CD4-positive, alpha-beta T cell (primary cell): Measurements from ENCODE around the gene CSTB. TPM values are rescaled to one million over a fixed set of nuclear protein-coding genes. Genes with fewer than 3 reads are reported as not detected.

ENCODE experiments used
- ATAC-seq: fragments of 200-7000 bp; cut with Tn5 transposase; one replicate; pipeline ENCODE4 v1.10.0; 2022; ENCODE audit warnings: mild to moderate bottlenecking; ENCODE audit not compliant: poor library complexity
- CTCF ChIA-PET: fragments of 350-600 bp; sonication (Branson Sonifier 250); formaldehyde crosslinking; loops from one replicate; lab custom pipeline; 2021; ENCODE audit warnings: antibody characterized with exemption, inconsistent platforms; lab: Charles Lee
- POLR2A ChIA-PET: fragments of 350-600 bp; sonication (Branson Sonifier 250); formaldehyde crosslinking; loops from one replicate; lab custom pipeline; 2021; ENCODE audit warnings: antibody characterized with exemption, inconsistent platforms; lab: Charles Lee
- DNase-seq, 14 experiments: peaks; one replicate each; pipeline ENCODE4 v3.0.0-alpha.2; 2013 to 2020; ENCODE audit warnings: mixed read lengths in 2 of 14
- H3K27ac ChIP-seq, 2 donors: one replicate each; pipeline versions ENCODE4 v1.5.1 to v1.7.0; 2013; ENCODE audit warnings: low read length in 2 of 2, low read depth in 1 of 2, mild to moderate bottlenecking in 1 of 2
- H3K27me3 ChIP-seq, 2 experiments: 1 replicate in 1 of 2; 2 replicates in 1 of 2; pipeline versions ENCODE4 v1.6.1 to v1.7.0; 2013; ENCODE audit warnings: low read length in 2 of 2, control low read depth in 1 of 2, mild to moderate bottlenecking in 1 of 2, moderate library complexity in 1 of 2; ENCODE audit not compliant: insufficient read depth in 2 of 2, control insufficient read depth in 1 of 2
- H3K36me3 ChIP-seq: one replicate; pipeline ENCODE4 v1.6.1; 2013; ENCODE audit warnings: low read length, control low read depth; ENCODE audit not compliant: insufficient read depth
- H3K4me1 ChIP-seq: one replicate; pipeline ENCODE4 v1.6.1; 2013; ENCODE audit warnings: low read length, control low read depth; ENCODE audit not compliant: insufficient read depth
- H3K4me3 ChIP-seq: one replicate; pipeline ENCODE4 v1.5.1; 2013; ENCODE audit warnings: mild to moderate bottlenecking, low read length, moderate library complexity
- H3K9me3 ChIP-seq, 2 experiments: 1 replicate in 1 of 2; 2 replicates in 1 of 2; pipeline versions ENCODE4 v1.6.1 to v1.7.0; 2013; ENCODE audit warnings: low read length in 2 of 2, mild to moderate bottlenecking in 2 of 2, control low read depth in 1 of 2, moderate library complexity in 1 of 2; ENCODE audit not compliant: control insufficient read depth in 1 of 2, insufficient read depth in 1 of 2
- H3K27ac Mint-ChIP-seq: one replicate; pipeline ENCODE4 v1.8.0; 2020; ENCODE audit warnings: mixed read lengths
- H3K27me3 Mint-ChIP-seq: one replicate; pipeline ENCODE4 v1.8.0; 2021; ENCODE audit warnings: mixed read lengths
- H3K36me3 Mint-ChIP-seq: one replicate; pipeline ENCODE4 v1.8.0; 2021; ENCODE audit warnings: low read depth, mixed read lengths
- H3K4me1 Mint-ChIP-seq: one replicate; pipeline ENCODE4 v1.8.0; 2021; ENCODE audit warnings: low read depth, mixed read lengths
- H3K4me3 Mint-ChIP-seq: one replicate; pipeline ENCODE4 v1.8.0; 2020; ENCODE audit warnings: mild to moderate bottlenecking, mixed read lengths
- H3K9me3 Mint-ChIP-seq: one replicate; pipeline ENCODE4 v1.8.0; 2020; ENCODE audit warnings: mixed read lengths
- intact Hi-C, 2 experiments: fragments of 100-400 bp; cut with DNase I in 1 of 2; cut with micrococcal nuclease in 1 of 2; formaldehyde crosslinking; loops; one replicate each; pipeline versions ENCODE4 v1.15.1 to v1.9.0; 2023 to 2025; cut with DNase I, micrococcal nuclease
- total RNA-seq, 174 experiments: library from RNA in 2 of 174; stranded (reverse) in 2 of 174; gene quantifications; one replicate each; pipeline ENCODE4 v1.2.3 and lab custom pipeline; 2021 to 2026
- TF ChIP-seq, protein P1 (sequence below): fragments of 200-600 bp; IDR thresholded peaks from one replicate; pipeline ENCODE4 v1.8.0; 2022; ENCODE audit warnings: antibody characterized with exemption, mild to moderate bottlenecking

Gene CSTB
- total RNA-seq, 2 experiments from 2014 or later = 13.4 to 14.5 TPM

DNA sequence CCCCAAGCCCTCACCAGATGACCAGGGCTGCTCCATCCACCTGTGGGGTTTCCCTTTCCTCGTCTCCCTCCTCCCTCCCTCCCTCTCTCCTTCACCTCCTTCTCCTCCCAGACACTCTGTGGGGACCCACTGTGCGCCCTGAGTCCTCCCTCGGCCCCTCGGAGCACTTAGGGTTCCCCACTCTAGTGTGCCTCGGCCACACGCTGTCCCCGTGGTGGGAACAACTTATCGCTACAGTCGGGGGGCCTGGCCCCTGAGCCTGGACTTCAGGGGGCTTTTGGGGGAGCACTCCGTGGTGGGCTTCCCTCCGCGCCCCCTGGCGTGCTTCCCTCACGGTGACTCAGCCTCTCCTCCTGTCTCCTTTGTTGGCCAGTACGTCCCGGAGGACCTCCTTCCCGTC lies 27.5 kb downstream of the CSTB start:
- Mint-ChIP-seq H3K4me3 (no peak overlapping the region), H3K36me3 (peaks cover 59% of the 10 kb centered on the region), H3K27ac (no peak overlapping the region), H3K4me1 (no peaks in the 10 kb centered on the region), H3K9me3 (no peaks in the 10 kb centered on the region), H3K27me3 (no peaks in the 10 kb centered on the region)
- intact Hi-C loops = loop anchor here in 1 of 2 experiments (10.0 kb wide), 1 partner anchor 64 kb away; no protein-coding TSS in a partner anchor
- Histone ChIP-seq H3K36me3 (peaks cover 74% of the 10 kb centered on the region), H3K4me3 (no peak overlapping the region), H3K9me3 (no peaks in the 10 kb centered on the region), H3K27ac (no peak overlapping the region), H3K4me1 (no peaks in the 10 kb centered on the region), H3K27me3 (no peaks in the 10 kb centered on the region)
- POLR2A ChIA-PET = no interaction called here
- ATAC-seq (no peak), DNase-seq (no peak)
- CTCF ChIA-PET = no interaction called here
- TF ChIP-seq, protein P1, sequence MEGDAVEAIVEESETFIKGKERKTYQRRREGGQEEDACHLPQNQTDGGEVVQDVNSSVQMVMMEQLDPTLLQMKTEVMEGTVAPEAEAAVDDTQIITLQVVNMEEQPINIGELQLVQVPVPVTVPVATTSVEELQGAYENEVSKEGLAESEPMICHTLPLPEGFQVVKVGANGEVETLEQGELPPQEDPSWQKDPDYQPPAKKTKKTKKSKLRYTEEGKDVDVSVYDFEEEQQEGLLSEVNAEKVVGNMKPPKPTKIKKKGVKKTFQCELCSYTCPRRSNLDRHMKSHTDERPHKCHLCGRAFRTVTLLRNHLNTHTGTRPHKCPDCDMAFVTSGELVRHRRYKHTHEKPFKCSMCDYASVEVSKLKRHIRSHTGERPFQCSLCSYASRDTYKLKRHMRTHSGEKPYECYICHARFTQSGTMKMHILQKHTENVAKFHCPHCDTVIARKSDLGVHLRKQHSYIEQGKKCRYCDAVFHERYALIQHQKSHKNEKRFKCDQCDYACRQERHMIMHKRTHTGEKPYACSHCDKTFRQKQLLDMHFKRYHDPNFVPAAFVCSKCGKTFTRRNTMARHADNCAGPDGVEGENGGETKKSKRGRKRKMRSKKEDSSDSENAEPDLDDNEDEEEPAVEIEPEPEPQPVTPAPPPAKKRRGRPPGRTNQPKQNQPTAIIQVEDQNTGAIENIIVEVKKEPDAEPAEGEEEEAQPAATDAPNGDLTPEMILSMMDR = no peak

DNA sequence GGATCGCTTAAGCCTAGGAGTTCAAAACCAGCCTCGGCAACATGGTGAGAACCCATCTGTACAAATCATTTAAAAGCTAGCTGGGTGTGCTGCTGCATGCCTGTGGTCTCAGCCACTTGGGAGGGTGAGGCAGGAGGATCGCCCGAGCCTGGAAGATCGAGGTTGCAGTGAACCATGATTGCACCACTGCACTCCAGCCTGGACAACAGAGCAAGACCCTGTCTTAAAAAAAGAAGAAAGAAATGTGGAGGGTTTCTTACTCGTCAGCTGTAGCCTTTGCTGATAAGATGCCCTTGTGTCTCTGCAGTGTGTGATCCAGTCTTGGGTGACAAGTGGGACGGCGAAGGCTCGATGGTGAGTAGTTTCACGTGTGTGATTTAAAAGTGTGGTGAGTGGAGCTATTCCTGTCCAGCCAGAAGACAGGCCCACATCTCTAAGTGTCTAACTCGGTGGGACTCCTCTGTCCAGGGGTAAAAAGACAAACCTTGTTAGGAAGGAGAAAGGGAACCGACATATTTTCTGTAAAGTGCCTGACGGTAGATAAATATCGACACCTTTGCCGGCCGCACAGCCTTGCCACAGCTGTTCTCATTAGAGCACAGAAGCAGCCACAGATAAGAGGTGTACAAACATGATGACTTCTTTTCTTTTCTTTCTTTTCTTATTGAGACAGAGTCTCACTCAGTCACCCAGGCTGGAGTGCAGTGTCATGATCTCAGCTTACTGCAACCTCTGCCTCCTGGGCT lies 30.2 kb downstream of the CSTB start:
- H3K4me3 ChIP-seq = no peak overlapping the region
- no peak for DNase-seq
- ChIA-PET POLR2A (no interaction called here), CTCF (no interaction called here)
- H3K4me3 Mint-ChIP-seq = no peak overlapping the region
- intact Hi-C loops = loop anchor here in 1 of 2 experiments (10.0 kb wide), 1 partner anchor 61 kb away; no protein-coding TSS in a partner anchor
- H3K36me3 Mint-ChIP-seq = peaks cover 49% of the 10 kb centered on the region
- ATAC-seq = no peak
- peaks cover 74% of the 10 kb centered on the region for H3K36me3 ChIP-seq
- H3K27ac ChIP-seq = no peak overlapping the region
- H3K9me3 ChIP-seq = no peaks in the 10 kb centered on the region
- H3K27me3 ChIP-seq = no peaks in the 10 kb centered on the region
- H3K9me3 Mint-ChIP-seq = no peaks in the 10 kb centered on the region
- H3K4me1 Mint-ChIP-seq = no peaks in the 10 kb centered on the region
- no peaks in the 10 kb centered on the region for H3K27me3 Mint-ChIP-seq
- H3K4me1 ChIP-seq = no peaks in the 10 kb centered on the region
- TF ChIP-seq, protein P1 = no peak
- H3K27ac Mint-ChIP-seq = no peak overlapping the region

DNA sequence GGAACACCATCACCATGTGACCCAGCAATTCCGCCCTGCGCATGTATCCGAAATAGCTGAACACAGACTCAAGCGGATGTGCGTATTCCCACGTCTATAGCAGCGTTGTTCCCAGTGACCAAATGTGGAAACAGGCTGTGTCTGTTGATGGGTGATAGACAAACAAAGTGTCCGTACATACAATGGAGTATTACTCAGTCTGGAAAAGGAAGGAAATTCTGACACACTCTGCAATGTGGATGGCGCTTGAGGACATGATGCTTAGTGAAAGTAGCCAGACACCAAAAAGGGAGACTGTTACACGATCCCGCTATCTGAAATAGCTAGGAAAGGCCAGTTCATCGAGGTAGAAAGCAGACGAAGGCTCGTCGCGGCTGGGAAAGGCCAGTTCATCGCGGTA lies 31.4 kb downstream of the CSTB start:
- Mint-ChIP-seq H3K27ac (no peak overlapping the region), H3K4me3 (no peak overlapping the region)

More for the DNA sequence above, 31.4 kb downstream of the CSTB start:
- H3K27ac ChIP-seq = no peak overlapping the region
- no peaks in the 10 kb centered on the region for H3K27me3 Mint-ChIP-seq
- no peak for DNase-seq
- H3K9me3 Mint-ChIP-seq = no peaks in the 10 kb centered on the region
- TF ChIP-seq, protein P1 = no peak
- H3K4me1 ChIP-seq = no peaks in the 10 kb centered on the region
- H3K36me3 ChIP-seq = peaks cover 63% of the 10 kb centered on the region
- ATAC-seq = no peak
- ChIA-PET POLR2A (no interaction called here), CTCF (no interaction called here)
- no peak overlapping the region for H3K4me3 ChIP-seq
- H3K4me1 Mint-ChIP-seq = peaks cover 7% of the 10 kb centered on the region
- H3K27me3 ChIP-seq = no peaks in the 10 kb centered on the region
- H3K36me3 Mint-ChIP-seq = peaks cover 43% of the 10 kb centered on the region
- H3K9me3 ChIP-seq = peaks cover 0 to 4% of the 10 kb centered on the region in 2 experiments
- intact Hi-C loops = loop anchor here in 1 of 2 experiments (10.0 kb wide), 1 partner anchor 60 kb away; no protein-coding TSS in a partner anchor
